NCI-H748 treated with DMSO at 0.1 percent for 48 hours (cell line): ENCODE data around the gene SOX13.
"Not testable (repeated sequence)": the region's sequence is repeated elsewhere in the genome, so short reads cannot be mapped to it uniquely, and the experiment has no call there.

Source experiments
- DNase-seq: peaks from one replicate; lab custom pipeline; 2025; lab: John Stamatoyannopoulos, UW

Gene SOX13

DNA sequence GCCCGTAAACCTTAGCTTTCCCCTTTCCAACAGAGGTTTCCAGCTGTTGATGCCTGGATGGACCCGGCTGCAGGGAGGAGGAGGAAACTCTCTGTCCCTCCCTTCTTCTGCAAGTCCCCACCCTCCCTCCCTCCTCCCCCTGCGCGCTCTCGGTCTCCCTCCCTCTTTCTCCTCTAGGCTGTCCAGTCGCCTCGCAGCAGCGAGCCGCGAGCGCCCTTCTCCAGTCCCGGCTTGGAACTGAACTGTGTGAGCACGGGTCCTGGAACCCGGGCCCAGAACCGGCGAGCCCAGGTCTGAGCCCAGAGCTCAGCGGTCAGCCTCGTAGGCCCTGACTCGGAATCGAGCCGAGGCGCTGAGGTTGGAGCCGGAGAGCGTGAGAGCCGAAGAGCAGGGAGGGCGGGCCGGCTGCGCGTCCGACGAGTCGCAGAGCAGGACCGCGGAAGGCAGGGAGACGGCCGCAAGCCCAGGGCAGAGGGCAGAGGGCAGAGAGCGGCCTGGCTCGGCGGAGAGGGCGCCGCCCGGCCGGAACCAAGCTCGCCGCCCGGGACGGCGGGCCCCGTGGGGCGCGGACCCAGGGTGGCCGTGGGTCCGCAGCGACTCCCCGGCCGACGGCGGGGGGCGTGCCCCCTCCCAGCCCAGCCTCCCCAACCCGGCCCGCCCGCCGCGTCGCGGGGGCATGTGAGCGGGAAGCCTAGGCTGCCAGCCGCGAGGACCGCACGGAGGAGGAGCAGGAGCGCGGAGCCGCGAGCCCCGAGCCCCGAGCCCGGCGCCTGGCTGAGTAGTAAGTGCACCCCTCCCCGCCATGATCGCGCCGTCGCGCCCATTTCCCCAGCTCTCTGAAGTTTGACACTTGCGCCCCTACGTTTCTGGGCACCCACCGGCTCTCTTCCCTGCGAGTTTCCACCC, at the start of gene SOX13:
SOX13 (plus strand) TSS at position 185 of the 906 bp plus-strand sequence. CDS start 39,801 bp downstream, outside the sequence.
- peak; percentile 41 for DNase-seq

- DNase-seq: no peak
These were observed 46.8 kb upstream of the SOX13 start for GRCh38 chr1:204025917-204026707.

GRCh38 chr1:204027446-204027845, 45.5 kb upstream of the SOX13 start:
- no peak for DNase-seq

DNA sequence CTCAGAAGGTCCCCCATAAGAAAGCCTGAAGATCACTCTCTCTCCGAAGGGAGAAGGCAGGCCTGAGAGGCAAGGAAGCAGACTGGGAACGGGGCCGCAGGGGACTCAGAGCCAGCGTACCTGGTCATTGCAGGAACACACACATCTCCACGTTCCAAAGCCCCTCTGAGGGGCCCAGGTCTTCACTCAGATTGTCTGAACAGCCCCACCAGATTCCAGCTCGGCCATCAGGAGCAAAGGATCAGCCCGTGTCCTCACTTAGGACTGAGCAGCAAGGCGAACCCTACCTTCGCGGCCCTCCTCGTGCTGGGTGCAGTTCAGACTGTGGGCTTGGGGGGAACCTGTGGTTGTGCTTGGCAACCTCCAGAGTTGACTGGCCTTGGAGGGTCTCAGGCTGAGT, 43.9 kb upstream of the SOX13 start:
- DNase-seq: no peak

DNA sequence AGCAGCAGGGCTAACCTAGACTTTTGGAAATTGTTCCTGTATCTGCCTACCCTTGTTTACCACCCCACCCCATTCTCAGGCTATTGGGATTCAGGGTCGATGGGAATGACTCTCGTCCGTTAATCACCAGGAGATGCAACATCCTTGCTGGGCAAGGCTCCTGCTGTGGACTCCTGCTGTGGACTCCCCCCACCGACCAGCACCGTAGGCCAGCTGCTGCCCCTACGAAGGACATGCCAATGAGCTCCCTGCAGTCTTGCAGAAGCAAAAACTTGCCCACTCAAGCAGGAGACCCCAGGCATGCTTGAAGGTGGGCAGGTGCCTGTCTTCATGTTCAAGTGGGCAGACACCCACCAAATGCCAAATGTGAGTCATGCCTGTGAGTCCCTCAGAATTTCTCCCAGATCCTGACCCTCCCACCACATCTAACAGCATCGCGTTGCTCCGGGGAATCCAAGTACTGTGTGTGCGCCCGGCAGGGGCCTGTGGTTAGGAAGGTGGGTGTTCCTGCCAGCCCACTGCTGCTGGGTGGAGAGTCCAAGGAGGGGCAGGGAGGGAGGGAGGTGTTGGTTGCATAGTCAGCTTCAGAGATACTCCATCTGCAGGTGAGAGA, 41.7 kb upstream of the SOX13 start:
- DNase-seq: no peak

GRCh38 chr1:204032642-204033235, 40.2 kb upstream of the SOX13 start:
- no peak for DNase-seq

GRCh38 chr1:204033306-204033705, 39.6 kb upstream of the SOX13 start:
- no peak for DNase-seq

GRCh38 chr1:204036882-204037655, 35.8 kb upstream of the SOX13 start:
- no peak for DNase-seq

DNA sequence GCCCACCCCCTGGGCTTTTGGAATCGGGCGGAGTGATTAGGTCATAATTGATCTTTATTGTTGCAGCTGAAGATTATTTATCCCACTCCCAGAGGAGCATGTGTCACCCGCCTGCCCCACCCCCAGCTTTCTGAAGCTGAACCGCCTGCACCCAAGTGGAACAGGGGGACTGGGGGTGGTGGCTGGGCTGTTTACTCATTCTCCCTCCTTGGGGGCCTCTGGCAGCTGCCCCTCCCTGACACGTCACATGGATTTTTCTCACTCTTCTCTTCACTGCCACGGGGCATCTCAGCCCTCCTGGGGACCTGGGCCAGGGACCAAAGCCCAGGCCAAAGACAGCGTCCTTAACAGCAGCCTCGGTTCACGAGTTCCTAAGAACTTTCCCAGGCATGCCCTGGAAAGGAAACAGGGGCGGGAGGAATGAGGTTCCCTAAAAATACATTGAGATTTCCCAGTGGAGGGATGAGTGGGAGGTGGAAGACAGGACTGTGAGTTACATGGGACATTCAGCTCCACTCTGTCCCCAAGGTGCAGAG, 31.6 kb upstream of the SOX13 start:
- DNase-seq: no peak

DNA sequence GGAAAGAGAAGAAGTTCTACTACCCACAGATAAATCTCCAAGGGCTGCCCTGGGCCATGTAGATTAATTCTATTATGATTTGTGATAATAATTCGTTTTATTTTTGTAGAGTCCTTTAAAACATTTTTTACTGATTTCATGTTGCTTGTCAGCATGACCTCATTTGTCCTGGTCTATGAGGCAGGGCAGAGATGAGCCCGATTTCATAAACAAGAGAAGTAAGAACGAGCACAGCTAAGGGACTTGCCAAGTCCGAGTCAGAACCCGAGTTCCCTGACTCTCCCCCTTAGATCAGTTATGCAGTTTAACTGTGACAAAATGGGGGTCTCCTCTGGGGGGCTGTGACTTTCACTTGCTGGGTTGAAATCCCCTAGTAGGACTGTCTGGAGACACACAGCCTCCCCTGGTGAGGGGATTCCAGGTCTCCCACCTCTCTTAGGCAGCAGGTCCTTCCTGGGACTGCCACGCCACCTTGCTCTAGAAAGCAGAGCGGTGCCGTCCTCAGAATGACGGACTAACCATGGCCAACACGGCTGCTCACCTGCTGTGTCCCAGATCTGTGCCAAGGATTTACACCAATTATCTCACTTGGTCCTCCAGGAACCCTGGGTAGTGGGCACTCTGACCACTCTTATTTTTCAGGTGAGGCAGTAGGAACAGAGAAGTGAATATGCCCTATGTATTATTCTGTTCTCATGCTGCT, 31.0 kb upstream of the SOX13 start:
- DNase-seq: no peak

DNA sequence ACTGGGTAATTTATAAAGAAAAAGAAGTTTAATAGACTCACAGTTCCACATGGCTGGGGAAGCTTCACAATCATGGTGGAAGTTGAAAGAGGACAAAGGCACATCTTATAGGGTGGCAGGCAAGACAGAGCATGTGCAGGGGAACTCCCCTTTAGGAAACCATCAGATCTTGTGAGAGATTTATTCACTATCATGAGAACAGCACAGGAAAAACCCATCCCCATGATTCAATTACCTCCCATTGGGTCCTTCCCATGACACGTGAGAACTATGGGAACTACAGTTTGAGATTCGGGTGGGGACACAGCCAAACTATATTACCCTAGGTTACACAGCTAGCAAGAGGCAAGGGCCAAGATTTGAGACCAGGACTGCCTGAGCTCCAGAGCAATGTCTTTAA, 30.4 kb upstream of the SOX13 start:
- no peak for DNase-seq

DNA sequence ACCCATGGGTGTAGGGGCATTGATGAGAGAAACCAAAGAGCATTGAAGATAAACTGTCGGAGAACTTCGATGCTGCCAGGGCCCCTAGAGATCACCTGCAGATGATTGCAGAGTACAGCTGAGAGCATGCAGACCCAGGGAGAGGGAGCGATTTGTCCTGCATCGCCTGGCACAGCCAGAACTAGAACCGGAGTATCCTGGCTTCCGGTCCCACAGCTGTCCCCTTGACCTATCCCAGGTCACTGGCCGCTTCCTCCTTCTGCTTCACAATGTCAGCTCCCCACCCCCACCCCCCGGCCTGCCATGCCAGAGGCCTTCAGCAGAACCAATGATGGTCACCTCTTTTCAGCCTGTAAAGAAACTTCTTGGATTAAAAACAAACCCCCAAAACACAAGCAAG, 29.2 kb upstream of the SOX13 start:
- no peak for DNase-seq

DNA sequence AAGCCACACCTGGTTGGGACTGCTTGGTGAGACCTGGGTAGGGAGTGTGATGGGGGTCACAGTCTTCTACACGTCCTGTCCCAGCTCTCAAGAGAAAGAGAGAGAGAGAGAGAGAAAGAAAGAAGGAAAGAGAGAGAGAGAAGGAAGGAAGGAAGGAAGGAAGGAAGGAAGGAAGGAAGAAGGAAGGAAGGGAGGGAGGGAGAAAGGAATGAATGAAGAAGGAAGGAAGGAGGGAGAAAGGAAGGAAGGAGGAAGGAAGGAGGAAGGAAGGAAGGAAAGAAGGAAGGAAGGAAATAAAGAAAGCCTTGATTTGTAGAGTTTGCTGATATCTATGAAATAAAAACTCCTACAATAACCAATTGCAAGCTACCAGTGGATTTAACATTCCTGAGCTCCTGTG, 28.5 kb upstream of the SOX13 start:
- DNase-seq: no peak

GRCh38 chr1:204045430-204045829, 27.5 kb upstream of the SOX13 start:
- no peak for DNase-seq

- no peak for DNase-seq
These were observed 26.6 kb upstream of the SOX13 start for GRCh38 chr1:204046346-204046745.

DNA sequence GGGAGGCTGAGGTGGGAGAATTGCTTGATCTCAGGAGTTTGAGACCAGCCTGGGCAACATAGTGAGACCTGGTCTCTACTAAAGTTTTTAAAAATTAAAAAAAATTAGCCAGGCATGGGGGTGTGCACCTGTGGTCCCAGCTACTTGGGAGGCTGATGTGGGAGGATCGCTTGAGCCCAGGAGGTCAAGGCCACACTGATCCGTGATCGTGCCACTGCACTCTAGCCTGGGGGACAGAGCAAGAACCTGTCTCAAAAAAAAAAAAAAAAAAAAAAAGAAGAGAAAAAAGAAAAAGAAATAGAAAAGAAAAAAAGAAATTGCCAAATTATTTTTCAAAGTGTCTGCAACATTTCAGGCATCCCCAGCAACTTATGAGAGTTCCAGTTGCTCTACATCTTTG, 24.1 kb upstream of the SOX13 start:
- not testable (repeated sequence) for DNase-seq

GRCh38 chr1:204051258-204051657, 21.7 kb upstream of the SOX13 start:
- no peak for DNase-seq

DNA sequence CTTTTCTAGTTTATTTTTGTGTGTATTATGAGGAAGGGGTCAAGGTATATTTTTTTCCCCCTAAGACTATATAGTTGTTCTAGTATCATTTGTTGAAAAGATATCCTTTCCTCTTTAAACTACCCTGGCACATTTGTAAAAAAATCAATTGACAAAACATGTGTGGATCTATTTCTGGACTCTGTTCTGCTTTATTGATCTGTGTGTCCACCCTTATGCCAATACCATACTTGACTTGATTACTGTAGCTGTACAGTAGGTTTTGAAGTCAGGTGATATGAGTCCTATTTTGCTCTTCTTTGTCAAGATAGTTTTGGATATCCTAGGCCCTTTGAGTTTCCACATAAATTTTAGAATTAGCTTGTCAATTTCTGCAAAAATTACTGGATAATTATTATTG, 21.2 kb upstream of the SOX13 start:
- DNase-seq: no peak

- no peak for DNase-seq
These were observed 19.0 kb upstream of the SOX13 start for GRCh38 chr1:204053893-204054292.

DNA sequence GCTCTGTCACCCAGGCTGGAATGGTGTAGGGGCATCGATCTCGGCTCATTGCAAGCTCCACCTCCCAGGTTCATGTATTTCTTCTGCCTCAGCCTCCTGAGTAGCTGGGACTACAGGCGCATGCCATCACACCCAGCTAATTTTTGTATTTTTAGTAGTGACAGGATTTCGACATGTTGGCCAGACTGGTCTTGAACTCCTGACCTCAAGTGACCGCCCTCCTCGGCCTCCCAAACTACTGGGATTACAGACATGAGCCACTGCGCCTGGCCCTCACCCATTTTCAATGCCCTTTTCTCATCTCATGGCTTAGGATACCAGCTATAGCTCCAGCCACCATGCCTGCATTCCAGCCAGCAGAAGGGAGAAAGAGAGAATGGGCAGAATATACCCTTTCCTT, 12.9 kb upstream of the SOX13 start:
- DNase-seq: no peak

DNA sequence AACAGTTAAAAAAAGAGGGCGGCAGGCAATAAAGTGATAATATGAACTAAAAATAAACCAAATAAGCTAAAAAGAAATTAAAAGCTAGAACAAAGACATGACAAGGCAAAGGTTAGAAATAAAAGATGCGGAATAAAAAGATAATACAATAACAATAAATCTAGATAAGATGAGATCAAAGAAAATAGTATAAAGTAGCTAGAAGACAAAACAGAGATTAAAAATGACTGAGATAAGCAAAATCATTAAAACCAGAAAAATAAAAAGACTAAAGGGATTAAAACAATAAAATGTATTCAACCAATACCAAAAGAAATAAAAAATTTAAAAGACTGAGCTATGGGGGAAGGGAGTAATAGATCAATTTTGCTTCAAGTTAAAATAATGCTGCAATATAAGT, 10.8 kb upstream of the SOX13 start:
- DNase-seq: no peak
